T-cell (primary cell): ENCODE measurements around the gene JUP. TPM values are rescaled to one million over a fixed set of nuclear protein-coding genes. Genes with fewer than 3 reads are reported as not detected.

Experiments
- ATAC-seq, 4 experiments: fragments of 200-7000 bp in 3 of 4; fragments of 150-1000 bp in 1 of 4; cut with Tn5 transposase; replicated peaks in 1 of 4; 1 replicate in 3 of 4; 2 replicates in 1 of 4; pipeline ENCODE4 v1.10.0; 2021; ENCODE audit warnings: moderate library complexity in 3 of 4, mild to moderate bottlenecking in 2 of 4, moderate number of reproducible peaks in 1 of 4
- CTCF ChIA-PET, 2 donors: fragments of 300-600 bp; sonication (Branson Sonifier 250); formaldehyde crosslinking; loops; one replicate each; lab custom pipeline; 2022; ENCODE audit warnings: antibody characterized with exemption in 2 of 2; lab: Charles Lee
- POLR2A ChIA-PET, 2 donors: fragments of 300-600 bp; sonication (Branson Sonifier 250); formaldehyde crosslinking; loops; one replicate each; lab custom pipeline; 2022; ENCODE audit warnings: antibody characterized with exemption in 2 of 2; lab: Charles Lee
- DNase-seq, 35 experiments: peaks; one replicate each; pipeline versions ENCODE4 v3.0.0 to v3.0.0-alpha.2; 2013 to 2023
- H3K27ac ChIP-seq: one replicate; pipeline ENCODE4 v1.5.1; 2013; ENCODE audit warnings: low read length
- H3K27me3 ChIP-seq, 2 experiments: replicated peaks in 1 of 2; 1 replicate in 1 of 2; 2 replicates in 1 of 2; pipeline versions ENCODE4 v1.6.1 to v1.7.0; 2013; ENCODE audit warnings: low read length in 1 of 2, mixed read lengths in 1 of 2; ENCODE audit not compliant: control insufficient read depth in 2 of 2, insufficient read depth in 2 of 2; ENCODE audit errors: extremely low read depth in 1 of 2
- H3K36me3 ChIP-seq, 2 donors: 1 replicate in 1 of 2; 2 replicates in 1 of 2; pipeline versions ENCODE4 v1.6.1 to v1.7.0; 2013; ENCODE audit warnings: low read length in 1 of 2; ENCODE audit not compliant: control insufficient read depth in 2 of 2, insufficient read depth in 1 of 2; ENCODE audit errors: extremely low read depth in 1 of 2
- H3K4me1 ChIP-seq, 2 experiments: 1 replicate in 1 of 2; 2 replicates in 1 of 2; pipeline versions ENCODE4 v1.6.1 to v1.7.0; 2013; ENCODE audit warnings: low read length in 2 of 2, mixed read lengths in 1 of 2; ENCODE audit not compliant: insufficient read depth in 2 of 2, control insufficient read depth in 1 of 2; ENCODE audit errors: extremely low read depth in 1 of 2
- H3K4me3 ChIP-seq, 2 donors: 1 replicate in 1 of 2; 2 replicates in 1 of 2; pipeline versions ENCODE4 v1.5.1 to v1.7.0; 2013; ENCODE audit warnings: mild to moderate bottlenecking in 2 of 2, low read length in 1 of 2, moderate library complexity in 1 of 2; ENCODE audit not compliant: control insufficient read depth in 1 of 2; ENCODE audit errors: extremely low read depth in 1 of 2
- H3K9me3 ChIP-seq: 2 replicates; pipeline ENCODE4 v1.7.0; 2013
- H3K27ac Mint-ChIP-seq, 2 donors: one replicate each; pipeline ENCODE4 v1.8.0; 2020 to 2021; ENCODE audit warnings: mild to moderate bottlenecking in 2 of 2, mixed read lengths in 2 of 2
- H3K27me3 Mint-ChIP-seq, 2 donors: one replicate each; pipeline ENCODE4 v1.8.0; 2021 to 2022; ENCODE audit warnings: mixed read lengths in 2 of 2
- H3K36me3 Mint-ChIP-seq: one replicate; pipeline ENCODE4 v1.8.0; 2021; ENCODE audit warnings: mixed read lengths
- H3K4me1 Mint-ChIP-seq, 3 donors: one replicate each; pipeline ENCODE4 v1.8.0; 2020 to 2022; ENCODE audit warnings: mixed read lengths in 3 of 3, mild to moderate bottlenecking in 1 of 3
- H3K4me3 Mint-ChIP-seq, 3 donors: one replicate each; pipeline ENCODE4 v1.8.0; 2020 to 2022; ENCODE audit warnings: mild to moderate bottlenecking in 3 of 3, mixed read lengths in 3 of 3, moderate library complexity in 3 of 3
- H3K9me3 Mint-ChIP-seq, 3 donors: one replicate each; pipeline ENCODE4 v1.8.0; 2020 to 2022; ENCODE audit warnings: mixed read lengths in 3 of 3
- WGBS: methylation state at CpG from one replicate; pipeline ENCODE4 v1.1.5; 2013; ENCODE audit warnings: missing lambda C conversion rate; ENCODE audit not compliant: insufficient coverage; 5-methylcytosine and 5-hydroxymethylcytosine counted together
- total RNA-seq, 35 experiments: library from RNA in 6 of 35; stranded (reverse) in 6 of 35; fragments of 120-200 nt in 1 of 35; gene quantifications; one replicate each; pipeline versions ENCODE4 v1.2.1 to v1.2.4 and lab custom pipeline; 2013 to 2026

The JUP gene
- total RNA-seq, 5 donors from 2014 or later (not counting 1 experiment from before 2014, with no cell fraction given), result 1.1 to 4.8 (median 3.4) TPM

DNA sequence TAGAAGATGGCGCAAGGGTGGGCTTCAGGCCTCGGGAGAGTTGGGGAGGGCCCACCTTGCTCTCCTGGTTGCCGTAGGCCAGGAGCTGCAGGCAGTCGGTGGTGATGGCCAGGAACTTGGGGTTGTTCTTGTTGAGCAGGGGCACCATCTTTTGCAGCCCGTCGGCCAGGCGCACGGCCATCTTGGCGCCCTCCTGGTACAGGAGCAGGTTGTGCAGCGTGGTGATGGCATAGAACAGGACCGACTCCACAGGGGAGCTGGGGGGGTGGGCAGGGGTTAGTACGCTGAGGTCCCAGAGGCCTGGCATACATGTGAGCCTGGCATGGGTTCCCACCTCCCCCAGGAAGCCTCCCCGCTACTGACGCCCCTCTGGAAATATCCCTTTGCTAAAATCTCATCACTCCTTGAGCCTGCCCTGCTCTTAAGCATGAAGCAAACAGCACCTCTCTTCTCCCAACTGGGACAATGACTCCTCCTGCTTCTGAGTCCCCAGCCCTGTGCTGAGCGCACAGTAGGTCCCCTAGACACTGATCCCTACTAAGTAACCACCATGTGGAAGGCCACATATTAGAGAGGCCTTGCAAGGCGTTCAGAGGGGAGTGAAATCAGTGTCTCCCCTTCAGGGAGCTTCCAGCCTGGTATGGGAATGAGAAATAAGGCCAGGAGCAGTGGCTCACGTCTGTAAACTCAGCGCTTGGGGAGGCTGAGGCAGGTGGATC lies 19.0 kb downstream of the JUP start:
- WGBS, result 92% methylated on average over 10 of the region's 18 CpGs
- H3K9me3 Mint-ChIP-seq, result no peaks in the 10 kb centered on the region
- H3K4me3 Mint-ChIP-seq, result no peak overlapping the region
- H3K36me3 Mint-ChIP-seq, result no peaks in the 10 kb centered on the region
- Histone ChIP-seq H3K4me3 (no peak overlapping the region), H3K27ac (no peak overlapping the region), H3K9me3 (no peaks in the 10 kb centered on the region), H3K36me3 (peaks cover 0 to 3% of the 10 kb centered on the region in 2 donors), H3K4me1 (no peaks in the 10 kb centered on the region), H3K27me3 (peaks cover 0 to 15% of the 10 kb centered on the region in 2 experiments)
- ATAC-seq (no peak), DNase-seq (no peak)
- POLR2A ChIA-PET, result interaction anchor here in 1 of 2 donors (0.7 kb wide), 1 partner anchor 93 kb away, joined by 3 read pairs; no protein-coding TSS in a partner anchor
- H3K4me1 Mint-ChIP-seq, result peaks cover 3 to 5% (median 4%) of the 10 kb centered on the region in 3 donors
- CTCF ChIA-PET, result no interaction called here
- no peak overlapping the region for H3K27ac Mint-ChIP-seq
- no peaks in the 10 kb centered on the region for H3K27me3 Mint-ChIP-seq

DNA sequence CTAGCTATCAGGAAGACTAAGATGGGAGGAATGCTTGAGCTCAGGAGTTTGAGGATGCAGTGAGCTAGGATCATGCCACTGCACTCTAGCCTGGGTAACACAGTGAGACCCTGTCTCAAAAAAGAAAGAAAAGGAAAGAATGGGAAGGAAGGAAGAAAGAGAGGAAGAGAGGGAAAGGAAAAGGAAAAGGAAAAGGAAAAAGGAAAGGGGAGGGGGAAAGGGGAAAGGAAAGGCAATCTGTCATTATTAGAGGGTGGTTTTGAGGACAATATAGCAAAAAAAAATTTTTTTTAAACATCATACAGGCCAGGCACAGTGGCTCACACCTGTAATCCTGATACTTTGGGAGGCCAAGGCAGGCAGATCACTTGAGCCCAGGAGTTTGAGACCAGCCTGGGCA lies 20.4 kb downstream of the JUP start:
- Histone ChIP-seq H3K4me1 (no peaks in the 10 kb centered on the region), H3K27me3 (peaks cover 0 to 5% of the 10 kb centered on the region in 2 experiments), H3K36me3 (peaks cover 0 to 3% of the 10 kb centered on the region in 2 donors), H3K4me3 (no peak overlapping the region), H3K9me3 (no peaks in the 10 kb centered on the region), H3K27ac (no peak overlapping the region)
- H3K27me3 Mint-ChIP-seq, result no peaks in the 10 kb centered on the region
- ATAC-seq (no peak), DNase-seq (no peak)
- CTCF ChIA-PET, result no interaction called here
- no peaks in the 10 kb centered on the region for H3K36me3 Mint-ChIP-seq
- no peaks in the 10 kb centered on the region for H3K4me1 Mint-ChIP-seq
- POLR2A ChIA-PET, result interaction anchor here in 1 of 2 donors (0.7 kb wide), 1 partner anchor 1072 kb away, joined by 3 read pairs; no protein-coding TSS in a partner anchor
- no peak overlapping the region for H3K27ac Mint-ChIP-seq
- H3K4me3 Mint-ChIP-seq, result no peak overlapping the region
- no peaks in the 10 kb centered on the region for H3K9me3 Mint-ChIP-seq

DNA sequence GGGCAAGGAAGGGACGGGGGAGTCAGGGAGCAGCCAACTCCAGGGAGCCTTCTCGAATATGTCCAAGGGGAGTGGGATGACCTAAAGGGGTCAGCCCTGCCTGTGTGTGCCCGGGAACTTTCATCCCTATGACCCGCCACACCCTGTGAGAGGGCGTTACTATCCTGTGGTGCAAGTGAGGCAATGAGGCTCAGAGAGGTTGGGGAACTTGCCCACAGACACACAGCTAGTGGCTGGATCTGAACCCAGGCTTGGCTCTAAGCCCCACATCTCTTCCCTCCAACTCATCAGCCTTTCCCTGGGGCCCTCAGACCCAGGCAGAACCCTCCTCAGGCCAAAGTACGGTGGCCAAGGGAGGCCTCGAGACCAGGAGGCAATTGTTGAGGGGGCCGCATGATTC lies 23.2 kb downstream of the JUP start:
- Histone ChIP-seq H3K4me3 (no peak overlapping the region), H3K27ac (no peak overlapping the region), H3K36me3 (peaks cover 0 to 3% of the 10 kb centered on the region in 2 donors), H3K4me1 (no peaks in the 10 kb centered on the region), H3K27me3 (peaks cover 0 to 6% of the 10 kb centered on the region in 2 experiments), H3K9me3 (no peaks in the 10 kb centered on the region)
- ChIA-PET CTCF (no interaction called here), POLR2A (no interaction called here)
- Mint-ChIP-seq H3K27ac (no peak overlapping the region), H3K9me3 (no peaks in the 10 kb centered on the region), H3K27me3 (no peaks in the 10 kb centered on the region), H3K36me3 (no peaks in the 10 kb centered on the region), H3K4me1 (no peaks in the 10 kb centered on the region), H3K4me3 (no peak overlapping the region)
- ATAC-seq (no peak), DNase-seq (no peak)
- 83% methylated on average over 7 of the region's 8 CpGs for WGBS

DNA sequence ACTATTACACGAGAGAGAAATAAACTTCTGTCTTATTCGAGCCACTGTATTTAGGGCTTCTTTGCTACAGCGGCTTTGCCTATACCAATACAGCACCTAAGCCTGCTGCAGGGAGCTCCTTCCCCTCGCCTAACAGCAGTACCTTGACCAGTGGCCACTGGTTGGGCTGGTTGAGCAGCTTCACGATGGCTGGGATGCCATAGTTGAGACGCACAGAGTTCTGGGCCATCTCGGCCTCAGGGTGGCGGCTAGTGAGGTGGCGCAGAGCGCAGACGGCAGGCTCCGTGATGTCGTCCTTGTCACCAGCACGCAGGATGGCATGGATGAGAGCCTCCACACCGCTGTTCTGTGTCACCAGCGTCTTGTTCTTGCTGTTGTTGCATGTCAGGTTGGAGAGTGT lies 23.7 kb downstream of the JUP start:
- Mint-ChIP-seq H3K27me3 (no peaks in the 10 kb centered on the region), H3K27ac (no peak overlapping the region), H3K9me3 (no peaks in the 10 kb centered on the region), H3K36me3 (no peaks in the 10 kb centered on the region), H3K4me1 (no peaks in the 10 kb centered on the region), H3K4me3 (no peak overlapping the region)
- ATAC-seq (no peak), DNase-seq (no peak)
- peaks cover 0 to 6% of the 10 kb centered on the region in 2 experiments for H3K27me3 ChIP-seq
- H3K36me3 ChIP-seq, result peaks cover 0 to 3% of the 10 kb centered on the region in 2 donors
- POLR2A ChIA-PET, result no interaction called here
- 88% methylated on average over 14 of the region's 16 CpGs for WGBS
- H3K4me3 ChIP-seq, result no peak overlapping the region
- no peaks in the 10 kb centered on the region for H3K9me3 ChIP-seq
- H3K27ac ChIP-seq, result no peak overlapping the region
- CTCF ChIA-PET, result no interaction called here
- H3K4me1 ChIP-seq, result no peaks in the 10 kb centered on the region

DNA sequence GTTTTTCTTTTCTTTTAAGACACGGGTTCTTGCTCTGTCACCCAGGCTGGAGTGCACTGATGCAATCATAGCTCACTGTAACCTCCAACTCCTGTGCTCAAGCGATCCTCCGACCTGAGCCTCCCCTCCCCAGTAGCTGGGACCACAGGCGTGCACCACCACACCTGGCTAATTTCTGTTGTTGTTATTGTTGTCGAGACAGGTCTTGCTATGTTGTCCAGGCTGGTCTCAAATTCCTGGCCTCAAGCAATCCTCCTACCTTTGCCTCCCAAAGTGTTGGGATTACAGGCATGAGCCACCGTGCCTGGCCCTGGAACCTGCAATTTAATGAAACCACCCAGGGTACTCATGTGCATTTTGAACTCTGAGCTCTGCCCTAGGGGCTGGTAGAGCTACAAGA lies 24.1 kb downstream of the JUP start:
- WGBS, result 91% methylated on average over 1 of the region's 6 CpGs
- ChIA-PET POLR2A (no interaction called here), CTCF (no interaction called here)
- no peak overlapping the region for H3K27ac Mint-ChIP-seq
- H3K27me3 ChIP-seq, result peaks cover 0 to 6% of the 10 kb centered on the region in 2 experiments
- no peaks in the 10 kb centered on the region for H3K9me3 ChIP-seq
- H3K27me3 Mint-ChIP-seq, result no peaks in the 10 kb centered on the region
- no peak overlapping the region for H3K4me3 Mint-ChIP-seq
- no peak overlapping the region for H3K4me3 ChIP-seq
- H3K36me3 Mint-ChIP-seq, result no peaks in the 10 kb centered on the region
- ATAC-seq (no peak), DNase-seq (no peak)
- H3K36me3 ChIP-seq, result peaks cover 0 to 3% of the 10 kb centered on the region in 2 donors
- H3K4me1 Mint-ChIP-seq, result no peaks in the 10 kb centered on the region
- no peak overlapping the region for H3K27ac ChIP-seq
- H3K9me3 Mint-ChIP-seq, result no peaks in the 10 kb centered on the region
- no peaks in the 10 kb centered on the region for H3K4me1 ChIP-seq

DNA sequence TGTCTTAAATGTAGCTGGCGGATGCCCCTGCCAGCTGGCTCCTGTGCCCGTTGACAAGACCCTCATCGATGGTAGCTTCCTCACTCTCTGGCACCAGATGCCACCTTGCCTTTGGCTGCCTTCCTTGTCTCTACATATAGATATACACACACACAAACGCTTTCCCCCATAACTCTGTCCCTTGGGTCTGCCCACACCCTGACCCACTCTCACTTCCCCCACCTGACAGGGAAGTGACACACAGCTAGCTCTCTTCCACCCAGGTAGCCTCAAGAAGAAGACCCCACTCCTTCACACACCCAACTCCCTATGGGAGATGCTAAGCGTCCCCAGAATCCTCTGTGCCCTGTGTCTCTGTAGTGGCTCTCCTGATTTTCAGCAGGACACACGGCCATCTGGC lies 25.6 kb downstream of the JUP start:
- WGBS, result 94% methylated on average over 4 of the region's 6 CpGs
- ATAC-seq (no peak), DNase-seq (no peak)
- peaks cover 0 to 4% of the 10 kb centered on the region in 2 donors for H3K36me3 ChIP-seq
- ChIA-PET POLR2A (no interaction called here), CTCF (no interaction called here)
- no peak overlapping the region for H3K4me3 ChIP-seq
- Mint-ChIP-seq H3K36me3 (no peaks in the 10 kb centered on the region), H3K9me3 (no peaks in the 10 kb centered on the region), H3K27ac (no peak overlapping the region), H3K4me1 (no peaks in the 10 kb centered on the region), H3K4me3 (no peak overlapping the region), H3K27me3 (no peaks in the 10 kb centered on the region)
- peaks cover 0 to 8% of the 10 kb centered on the region in 2 experiments for H3K27me3 ChIP-seq
- H3K4me1 ChIP-seq, result no peaks in the 10 kb centered on the region
- no peak overlapping the region for H3K27ac ChIP-seq
- no peaks in the 10 kb centered on the region for H3K9me3 ChIP-seq
